Muscle of leg (tissue), 11 donors: ENCODE results near the gene CLPTM1L. TPM values are rescaled to one million over a fixed set of nuclear protein-coding genes. Genes with fewer than 3 reads are reported as not detected.

Source experiments
- DNase-seq: peaks from one replicate; pipeline ENCODE4 v3.0.0; 2013
- H3K27ac ChIP-seq: one replicate; pipeline ENCODE4 v1.5.1; 2013; ENCODE audit warnings: mild to moderate bottlenecking, low read length, control low read depth
- H3K27me3 ChIP-seq: one replicate; pipeline ENCODE4 v1.6.1; 2013; ENCODE audit warnings: low read length; ENCODE audit not compliant: control insufficient read depth, insufficient read depth
- H3K36me3 ChIP-seq: one replicate; pipeline ENCODE4 v1.6.1; 2013; ENCODE audit warnings: low read length; ENCODE audit not compliant: control insufficient read depth, insufficient read depth
- H3K4me1 ChIP-seq: one replicate; pipeline ENCODE4 v1.6.1; 2013; ENCODE audit warnings: low read length; ENCODE audit not compliant: control insufficient read depth, insufficient read depth
- H3K4me3 ChIP-seq: one replicate; pipeline ENCODE4 v1.5.1; 2013; ENCODE audit warnings: low read length, control low read depth
- H3K9me3 ChIP-seq: replicated peaks from 2 replicates; pipeline ENCODE4 v1.6.1; 2013; ENCODE audit warnings: low read depth, low read length; ENCODE audit not compliant: control insufficient read depth
- WGBS: methylation state at CpG from one replicate; pipeline ENCODE4 v1.1.5; 2013; ENCODE audit warnings: missing lambda C conversion rate; ENCODE audit not compliant: insufficient coverage; 5-methylcytosine and 5-hydroxymethylcytosine counted together
- polyA plus RNA-seq, 8 donors: library from polyadenylated mRNA; unstranded; fragments of 120-200 nt; gene quantifications; one replicate each; pipeline versions ENCODE4 v1.2.1 to v1.2.3, GENCODE V29; 2013; ENCODE audit warnings: inconsistent platforms in 1 of 8, low replicate concordance in 1 of 8; ENCODE audit not compliant: insufficient read length in 8 of 8, insufficient read depth in 1 of 8
- total RNA-seq: library from RNA; stranded (reverse); fragments of 120-200 nt; gene quantifications from one replicate; pipeline ENCODE4 v1.2.4, GENCODE V29; 2013

Gene CLPTM1L
- total and polyA plus RNA-seq, 9 donors, result 49.1 to 73.6 (median 59.7) TPM

DNA sequence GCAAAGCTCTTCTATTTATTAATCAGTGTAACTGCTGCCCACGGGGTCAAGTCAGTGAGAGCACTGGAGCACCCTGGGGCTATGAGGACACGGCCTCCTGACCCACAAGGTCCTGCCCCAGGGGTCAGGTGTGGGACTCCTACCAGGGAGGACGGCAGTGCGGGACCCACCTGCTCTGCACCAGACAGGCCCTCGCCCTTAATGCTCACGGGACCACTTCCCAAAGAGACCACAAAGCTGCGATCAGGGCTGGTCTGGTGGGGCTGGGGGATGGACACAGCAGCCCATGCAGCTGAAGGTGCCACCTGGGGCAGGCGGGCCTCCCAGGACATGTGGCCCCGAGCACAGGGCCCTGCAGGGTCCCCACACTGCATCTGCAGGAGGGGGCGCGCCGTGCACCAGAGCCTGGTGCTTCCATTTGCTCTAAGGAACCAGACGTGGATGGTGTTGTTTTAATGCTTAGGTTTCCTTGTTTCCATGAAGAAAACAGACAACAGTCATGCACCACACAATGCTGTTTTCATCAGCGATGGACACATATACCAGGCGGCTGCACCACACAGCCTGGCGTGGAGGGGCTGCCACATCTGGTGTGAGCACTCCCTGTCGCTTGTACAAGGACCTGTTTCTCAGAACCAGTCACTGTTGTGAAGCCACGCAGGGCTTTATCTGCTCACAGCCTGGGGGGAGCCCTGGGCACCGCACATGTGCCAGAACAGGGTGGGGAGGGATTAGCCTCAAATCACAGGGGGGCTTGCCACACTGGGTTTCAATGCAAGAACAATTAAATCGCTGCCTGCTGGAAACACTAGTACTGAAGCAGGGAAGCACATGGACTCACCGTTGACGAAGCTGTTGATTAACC is 22.6 kb downstream of the CLPTM1L start:
- DNase-seq, result no peak
- Histone ChIP-seq H3K27me3 (no peaks in the 10 kb centered on the region), H3K36me3 (peaks cover 78% of the 10 kb centered on the region), H3K4me1 (peaks cover 5% of the 10 kb centered on the region), H3K9me3 (no peaks in the 10 kb centered on the region), H3K27ac (no peak overlapping the region), H3K4me3 (no peak overlapping the region)
- 89% methylated on average over 14 of the region's 22 CpGs for WGBS

- Histone ChIP-seq H3K4me3 (no peak overlapping the region), H3K36me3 (peaks cover 78% of the 10 kb centered on the region), H3K4me1 (peaks cover 5% of the 10 kb centered on the region), H3K27ac (no peak overlapping the region), H3K27me3 (no peaks in the 10 kb centered on the region), H3K9me3 (no peaks in the 10 kb centered on the region)
- no peak for DNase-seq
- WGBS, result 94% methylated on average over 16 of the region's 16 CpGs
These were observed 23.3 kb downstream of the CLPTM1L start for GRCh38 chr5:1321576-1321975.

- DNase-seq, result no peak
- WGBS, result 89% methylated on average over 31 of the region's 36 CpGs
- Histone ChIP-seq H3K27ac (no peak overlapping the region), H3K36me3 (peaks cover 76% of the 10 kb centered on the region), H3K9me3 (no peaks in the 10 kb centered on the region), H3K27me3 (no peaks in the 10 kb centered on the region), H3K4me1 (peaks cover 9% of the 10 kb centered on the region), H3K4me3 (no peak overlapping the region)
These were observed 24.2 kb downstream of the CLPTM1L start for GRCh38 chr5:1320436-1321344.

DNA sequence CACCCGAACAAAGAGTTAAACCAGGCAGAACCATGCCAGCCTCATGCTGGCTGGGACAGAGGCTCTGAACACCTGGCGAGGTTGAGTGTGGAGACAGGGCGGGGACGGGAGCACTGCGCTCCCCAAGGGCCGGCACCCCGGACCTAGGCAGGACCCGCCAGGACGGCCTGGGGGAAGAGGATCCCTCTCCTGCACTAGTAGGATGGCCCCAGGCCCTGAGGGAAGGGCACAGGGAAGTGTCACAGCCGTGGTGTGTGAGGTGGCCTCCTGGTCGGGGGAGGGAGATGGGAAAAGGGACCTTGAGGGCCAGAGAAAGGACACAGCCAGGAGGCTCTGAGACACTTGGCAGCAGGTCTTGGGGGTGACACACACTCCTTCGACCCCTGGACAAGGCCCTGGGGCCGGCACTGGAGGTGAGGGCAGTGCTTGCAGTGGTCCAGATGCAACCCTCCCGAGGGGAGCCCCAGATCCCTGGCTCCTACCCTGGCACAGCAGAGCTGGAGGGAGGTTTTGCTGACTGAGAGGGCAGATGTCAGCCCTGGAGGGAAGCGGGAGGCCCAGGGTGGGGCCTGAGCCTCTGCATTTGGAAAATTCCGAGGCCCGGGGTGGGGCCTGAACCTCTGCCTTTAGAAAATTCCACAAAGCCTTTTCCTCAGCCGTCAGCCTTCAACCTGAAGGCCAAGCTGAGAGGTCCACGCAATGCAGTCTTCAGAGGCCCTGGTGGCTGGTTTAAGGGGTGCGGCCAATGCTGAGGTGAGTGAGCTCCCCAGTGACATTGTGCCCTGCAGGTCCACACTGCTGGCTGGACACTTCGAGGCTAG is 25.3 kb downstream of the CLPTM1L start:
- 84% methylated on average over 13 of the region's 21 CpGs for WGBS
- H3K9me3 ChIP-seq, result no peaks in the 10 kb centered on the region
- no peak for DNase-seq
- H3K27me3 ChIP-seq, result no peaks in the 10 kb centered on the region
- no peak overlapping the region for H3K4me3 ChIP-seq
- peaks cover 65% of the 10 kb centered on the region for H3K36me3 ChIP-seq
- H3K27ac ChIP-seq, result no peak overlapping the region
- peaks cover 9% of the 10 kb centered on the region for H3K4me1 ChIP-seq

DNA sequence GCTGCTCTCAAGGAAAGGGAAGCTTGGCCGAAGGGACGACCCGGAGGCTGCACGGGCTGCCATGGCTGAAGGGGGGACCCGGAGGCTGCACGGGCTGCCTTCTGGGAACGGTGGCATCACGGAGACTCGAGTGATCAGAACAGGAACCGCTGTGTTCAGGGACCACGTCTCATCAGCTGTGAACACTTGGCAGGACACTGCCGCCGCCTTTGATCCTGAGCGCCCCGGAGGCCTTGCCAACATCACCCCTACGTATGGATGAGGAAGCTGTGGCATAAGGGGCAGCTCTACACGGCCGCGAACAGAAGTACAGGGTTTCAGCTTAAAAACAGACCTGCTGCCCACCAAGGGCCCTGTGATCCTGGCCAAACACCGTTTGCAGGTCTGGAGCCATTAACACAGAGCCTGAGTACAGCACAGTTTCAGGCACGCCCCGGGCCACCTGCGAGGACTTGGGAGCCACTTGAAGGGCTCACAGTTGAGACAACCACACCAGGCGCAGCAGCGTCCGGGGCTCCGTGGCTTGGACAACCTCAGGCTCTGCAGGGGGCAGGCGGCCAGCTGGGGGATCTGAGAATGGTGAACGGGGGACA is 26.1 kb downstream of the CLPTM1L start:
- Histone ChIP-seq H3K4me1 (peaks cover 9% of the 10 kb centered on the region), H3K4me3 (no peak overlapping the region), H3K36me3 (peaks cover 56% of the 10 kb centered on the region), H3K27ac (no peak overlapping the region), H3K9me3 (no peaks in the 10 kb centered on the region), H3K27me3 (peaks cover 3% of the 10 kb centered on the region)
- DNase-seq, result no peak
- WGBS, result 87% methylated on average over 27 of the region's 29 CpGs

- Histone ChIP-seq H3K4me1 (peaks cover 9% of the 10 kb centered on the region), H3K9me3 (no peaks in the 10 kb centered on the region), H3K27me3 (peaks cover 3% of the 10 kb centered on the region), H3K4me3 (no peak overlapping the region), H3K27ac (no peak overlapping the region), H3K36me3 (peaks cover 50% of the 10 kb centered on the region)
- no peak for DNase-seq
- 81% methylated on average over 24 of the region's 26 CpGs for WGBS
These were observed 26.9 kb downstream of the CLPTM1L start for GRCh38 chr5:1317921-1318565.

DNA sequence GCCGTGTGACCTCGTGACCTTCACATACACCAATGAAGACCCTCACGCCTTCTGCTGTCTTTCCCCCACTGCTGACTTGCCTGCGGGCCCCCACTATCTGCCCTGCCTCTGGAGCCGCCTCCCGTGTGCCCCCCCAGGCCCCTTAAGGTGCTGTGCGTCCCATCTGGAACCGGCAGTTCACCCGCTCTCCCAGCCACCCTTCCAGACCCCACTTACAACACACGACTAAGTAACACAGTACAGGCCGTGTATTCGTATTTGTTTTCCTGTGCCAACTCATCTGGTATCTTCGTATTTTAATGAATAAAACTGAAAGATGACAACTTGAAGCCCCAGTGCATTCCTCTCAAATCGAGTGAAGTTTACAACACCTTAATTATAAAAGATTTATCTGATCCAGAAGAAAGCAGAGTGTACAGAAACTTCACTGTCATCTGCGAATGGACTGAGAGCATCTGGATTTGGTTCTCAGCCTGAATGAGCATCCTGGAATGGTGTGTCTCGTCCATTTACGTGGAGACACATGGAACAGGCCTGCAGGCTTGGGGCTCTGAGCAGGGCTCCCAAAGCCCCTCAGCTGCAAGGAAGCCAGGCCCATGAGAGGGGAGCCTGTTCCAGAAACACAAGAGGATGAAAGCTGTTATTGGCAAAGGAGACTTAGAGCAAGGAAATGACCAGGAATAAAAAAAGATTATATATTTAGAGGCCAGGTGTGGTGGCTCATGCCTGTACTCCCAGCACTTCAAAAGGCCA is 28.1 kb downstream of the CLPTM1L start:
- Histone ChIP-seq H3K36me3 (peaks cover 39% of the 10 kb centered on the region), H3K4me1 (peaks cover 9% of the 10 kb centered on the region), H3K4me3 (no peak overlapping the region), H3K27me3 (peaks cover 3% of the 10 kb centered on the region), H3K9me3 (no peaks in the 10 kb centered on the region), H3K27ac (no peak overlapping the region)
- WGBS, result 31% methylated on average over 11 of the region's 17 CpGs
- DNase-seq, result peak; percentile 75

DNA sequence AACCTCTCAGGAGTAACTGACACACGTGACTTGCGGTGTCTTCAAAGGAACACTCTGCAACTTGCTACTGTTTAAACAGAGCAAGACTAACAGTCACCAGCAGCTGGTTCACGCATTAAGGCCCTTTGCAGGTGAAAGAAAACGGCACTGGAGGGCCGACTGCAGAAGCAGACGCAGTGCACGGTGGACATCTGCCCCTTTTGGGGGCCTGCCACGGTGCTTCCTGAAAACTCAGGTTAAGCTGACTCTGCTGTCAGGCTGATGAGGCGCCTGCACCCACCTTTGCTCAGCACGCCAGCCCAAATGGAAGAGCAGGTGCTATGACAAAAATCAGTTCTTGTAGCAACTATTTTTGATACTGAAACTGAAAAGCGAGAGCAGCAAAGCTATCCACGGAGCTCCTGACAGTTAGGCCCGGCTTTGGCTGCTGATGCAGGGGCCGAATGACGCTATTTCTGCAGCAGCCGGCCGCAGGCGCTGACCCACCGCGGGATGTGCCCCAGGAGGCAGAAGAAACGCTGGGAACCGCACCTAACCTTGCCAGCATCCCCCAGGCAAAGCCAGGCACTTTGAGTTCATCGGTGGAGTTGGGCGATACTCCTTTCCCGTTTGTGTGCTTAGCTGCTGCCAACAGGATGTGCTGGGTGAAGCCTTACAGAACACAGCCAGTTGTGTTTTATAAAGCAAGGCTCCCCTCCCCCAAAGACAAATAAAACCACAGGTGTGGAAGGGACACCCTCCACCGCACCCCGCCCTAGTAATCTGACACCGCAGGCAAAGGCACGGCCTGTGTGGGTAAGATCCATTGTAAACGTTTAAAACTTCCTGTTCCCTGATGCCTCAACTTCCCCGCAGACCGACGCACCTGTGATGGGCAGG is 29.0 kb downstream of the CLPTM1L start:
- Histone ChIP-seq H3K36me3 (peaks cover 33% of the 10 kb centered on the region), H3K4me3 (no peak overlapping the region), H3K27ac (no peak overlapping the region), H3K27me3 (peaks cover 3% of the 10 kb centered on the region), H3K4me1 (peaks cover 9% of the 10 kb centered on the region), H3K9me3 (no peaks in the 10 kb centered on the region)
- peak; percentile 27 for DNase-seq
- WGBS, result 9% methylated on average over 33 of the region's 33 CpGs
